Skeletal muscle tissue (tissue), 4 donors: Measurements from ENCODE around the gene ADAMTS4. TPM values are rescaled to one million over a fixed set of nuclear protein-coding genes. Genes with fewer than 3 reads are reported as not detected.
A peak's percentile ranks its signal among the peaks of the same experiment; 100 is the strongest.

Experiments used
- H3K27ac ChIP-seq: one replicate; pipeline ENCODE4 v1.7.0; 2013; ENCODE audit warnings: mild to moderate bottlenecking, low read depth, low read length, inconsistent platforms
- H3K27me3 ChIP-seq, 3 donors: one replicate each; pipeline ENCODE4 v1.7.0; 2013; ENCODE audit warnings: low read length in 3 of 3; ENCODE audit not compliant: control insufficient read depth in 3 of 3, insufficient read depth in 3 of 3
- H3K36me3 ChIP-seq, 3 donors: one replicate each; pipeline ENCODE4 v1.7.0; 2013; ENCODE audit warnings: low read length in 3 of 3; ENCODE audit not compliant: control insufficient read depth in 3 of 3, insufficient read depth in 3 of 3
- H3K4me1 ChIP-seq, 3 donors: one replicate each; pipeline ENCODE4 v1.7.0; 2013; ENCODE audit warnings: low read length in 3 of 3, mild to moderate bottlenecking in 3 of 3; ENCODE audit not compliant: control insufficient read depth in 3 of 3, insufficient read depth in 3 of 3
- H3K4me3 ChIP-seq, 3 donors: one replicate each; pipeline ENCODE4 v1.7.0; 2013; ENCODE audit warnings: low read length in 3 of 3
- H3K9ac ChIP-seq, 3 donors: one replicate each; pipeline ENCODE4 v1.7.0; 2013; ENCODE audit warnings: low read length in 3 of 3, mild to moderate bottlenecking in 3 of 3, moderate library complexity in 2 of 3, low read depth in 1 of 3
- H3K9me3 ChIP-seq, 3 donors: one replicate each; pipeline ENCODE4 v1.7.0; 2013; ENCODE audit warnings: low read length in 3 of 3; ENCODE audit not compliant: control insufficient read depth in 3 of 3
- total RNA-seq: library from RNA; depleted of rRNA; stranded (reverse); fragments of >200 nt; gene quantifications from one replicate; pipeline ENCODE4 v1.2.3, GENCODE V29; 2014
- donor health status: Osteomylitis.

The ADAMTS4 gene
- 4.7 TPM for total RNA-seq

GRCh38 chr1:161198897-161199431, at the start of gene ADAMTS4:
Gene ADAMTS4 (minus strand): TSS chr1:161199054. CDS start chr1:161198627, 427 bp downstream.
- H3K27ac ChIP-seq, result peak within 1 kb of the TSS; percentile 99
- peaks cover 0 to 8% (median 2%) of the 10 kb centered on the region in 3 donors for H3K36me3 ChIP-seq
- peak within 1 kb of the TSS; percentile 65 to 73 (median 72) for H3K4me3 ChIP-seq
- H3K4me1 ChIP-seq, result peaks cover 72 to 95% (median 82%) of the 10 kb centered on the region in 3 donors
- peak within 1 kb of the TSS; percentile 72 to 90 (median 81) for H3K9ac ChIP-seq
- no peaks in the 10 kb centered on the region for H3K9me3 ChIP-seq
- no peaks in the 10 kb centered on the region for H3K27me3 ChIP-seq

GRCh38 chr1:161244888-161245287, 46.0 kb upstream of the ADAMTS4 start:
- Histone ChIP-seq H3K36me3 (no peaks in the 10 kb centered on the region), H3K4me1 (no peaks in the 10 kb centered on the region), H3K27ac (no peak overlapping the region), H3K9me3 (no peaks in the 10 kb centered on the region), H3K27me3 (peaks cover 0 to 5% (median 4%) of the 10 kb centered on the region in 3 donors), H3K9ac (no peak overlapping the region), H3K4me3 (no peak overlapping the region)

GRCh38 chr1:161242313-161242712, 43.5 kb upstream of the ADAMTS4 start:
- peaks cover 0 to 5% (median 4%) of the 10 kb centered on the region in 3 donors for H3K27me3 ChIP-seq
- no peak overlapping the region for H3K27ac ChIP-seq
- H3K9me3 ChIP-seq, result no peaks in the 10 kb centered on the region
- H3K36me3 ChIP-seq, result no peaks in the 10 kb centered on the region
- H3K9ac ChIP-seq, result no peak overlapping the region
- no peaks in the 10 kb centered on the region for H3K4me1 ChIP-seq
- no peak overlapping the region for H3K4me3 ChIP-seq

GRCh38 chr1:161241682-161242081, 42.8 kb upstream of the ADAMTS4 start:
- Histone ChIP-seq H3K27ac (no peak overlapping the region), H3K4me3 (no peak overlapping the region), H3K27me3 (peaks cover 0 to 5% (median 4%) of the 10 kb centered on the region in 3 donors), H3K9ac (no peak overlapping the region), H3K9me3 (no peaks in the 10 kb centered on the region), H3K4me1 (no peaks in the 10 kb centered on the region), H3K36me3 (no peaks in the 10 kb centered on the region)

GRCh38 chr1:161238039-161238473, 39.2 kb upstream of the ADAMTS4 start, which contains the start of gene NR1I3:
Gene NR1I3 (minus strand): TSS chr1:161238203. CDS start chr1:161236565, 1,638 bp downstream.
- peaks cover 0 to 5% (median 4%) of the 10 kb centered on the region in 3 donors for H3K27me3 ChIP-seq
- no peak within 1 kb of the TSS for H3K4me3 ChIP-seq
- no peaks in the 10 kb centered on the region for H3K9me3 ChIP-seq
- H3K36me3 ChIP-seq, result no peaks in the 10 kb centered on the region
- no peaks in the 10 kb centered on the region for H3K4me1 ChIP-seq
- H3K9ac ChIP-seq, result no peak within 1 kb of the TSS
- no peak within 1 kb of the TSS for H3K27ac ChIP-seq

GRCh38 chr1:161235957-161236775, 37.3 kb upstream of the ADAMTS4 start:
- no peak overlapping the region for H3K4me3 ChIP-seq

GRCh38 chr1:161233102-161233501, 34.2 kb upstream of the ADAMTS4 start:
- H3K9ac ChIP-seq, result no peak overlapping the region
- no peaks in the 10 kb centered on the region for H3K4me1 ChIP-seq
- H3K27ac ChIP-seq, result no peak overlapping the region
- no peaks in the 10 kb centered on the region for H3K27me3 ChIP-seq
- H3K36me3 ChIP-seq, result peaks cover 21 to 28% (median 26%) of the 10 kb centered on the region in 3 donors
- no peaks in the 10 kb centered on the region for H3K9me3 ChIP-seq
- no peak overlapping the region for H3K4me3 ChIP-seq

More at GRCh38 chr1:161235957-161236775, 37.3 kb upstream of the ADAMTS4 start:
- Histone ChIP-seq H3K27ac (no peak overlapping the region), H3K9ac (no peak overlapping the region), H3K4me1 (no peaks in the 10 kb centered on the region), H3K27me3 (peaks cover 0 to 4% (median 0%) of the 10 kb centered on the region in 3 donors), H3K9me3 (no peaks in the 10 kb centered on the region), H3K36me3 (no peaks in the 10 kb centered on the region)

GRCh38 chr1:161230762-161231161, 31.9 kb upstream of the ADAMTS4 start:
- Histone ChIP-seq H3K4me3 (no peak overlapping the region), H3K36me3 (peaks cover 24 to 32% (median 27%) of the 10 kb centered on the region in 3 donors), H3K4me1 (peaks cover 16 to 18% (median 16%) of the 10 kb centered on the region in 3 donors), H3K9me3 (no peaks in the 10 kb centered on the region), H3K27me3 (no peaks in the 10 kb centered on the region), H3K9ac (no peak overlapping the region), H3K27ac (no peak overlapping the region)

GRCh38 chr1:161229896-161230295, 31.0 kb upstream of the ADAMTS4 start:
- no peak overlapping the region for H3K4me3 ChIP-seq
- H3K4me1 ChIP-seq, result peaks cover 20 to 25% (median 22%) of the 10 kb centered on the region in 3 donors

GRCh38 chr1:161228032-161228431, 29.2 kb upstream of the ADAMTS4 start:
- H3K4me1 ChIP-seq, result peaks cover 20 to 25% (median 22%) of the 10 kb centered on the region in 3 donors
- H3K27me3 ChIP-seq, result no peaks in the 10 kb centered on the region
- H3K27ac ChIP-seq, result no peak overlapping the region
- H3K9me3 ChIP-seq, result no peaks in the 10 kb centered on the region
- H3K36me3 ChIP-seq, result peaks cover 24 to 32% (median 27%) of the 10 kb centered on the region in 3 donors
- H3K4me3 ChIP-seq, result no peak overlapping the region
- no peak overlapping the region for H3K9ac ChIP-seq

More at GRCh38 chr1:161229896-161230295, 31.0 kb upstream of the ADAMTS4 start:
- no peak overlapping the region for H3K9ac ChIP-seq
- H3K36me3 ChIP-seq, result peaks cover 24 to 32% (median 27%) of the 10 kb centered on the region in 3 donors
- H3K27ac ChIP-seq, result no peak overlapping the region
- no peaks in the 10 kb centered on the region for H3K9me3 ChIP-seq
- no peaks in the 10 kb centered on the region for H3K27me3 ChIP-seq
